Vagina (tissue), 2 donors: Measurements from ENCODE around the gene CTBP1.

Experiments used
- POLR2A ChIP-seq, 2 donors: fragments of 450-650 bp; IDR thresholded peaks; one replicate each; pipeline ENCODE4 v1.6.1; 2017; ENCODE audit warnings: antibody characterized with exemption in 2 of 2, mild to moderate bottlenecking in 2 of 2, moderate library complexity in 2 of 2
- POLR2AphosphoS5 ChIP-seq, 2 donors: sonication (generic); formaldehyde crosslinking; IDR thresholded peaks; one replicate each; pipeline ENCODE4 v1.9.0; 2017; ENCODE audit warnings: antibody characterized with exemption in 2 of 2, mild to moderate bottlenecking in 2 of 2, low read depth in 1 of 2; ENCODE audit not compliant: insufficient read depth in 1 of 2
- TF ChIP-seq, protein P1 (sequence below), 3 experiments: fragments of 450-650 bp in 2 of 3; fragments of 200-600 bp in 1 of 3; sonication (generic) in 1 of 3; IDR thresholded peaks; one replicate each; pipeline ENCODE4 v1.5.1; 2017 to 2019; ENCODE audit warnings: antibody characterized with exemption in 3 of 3, mild to moderate bottlenecking in 2 of 3, moderate library complexity in 2 of 3

- TF ChIP-seq, protein P1, sequence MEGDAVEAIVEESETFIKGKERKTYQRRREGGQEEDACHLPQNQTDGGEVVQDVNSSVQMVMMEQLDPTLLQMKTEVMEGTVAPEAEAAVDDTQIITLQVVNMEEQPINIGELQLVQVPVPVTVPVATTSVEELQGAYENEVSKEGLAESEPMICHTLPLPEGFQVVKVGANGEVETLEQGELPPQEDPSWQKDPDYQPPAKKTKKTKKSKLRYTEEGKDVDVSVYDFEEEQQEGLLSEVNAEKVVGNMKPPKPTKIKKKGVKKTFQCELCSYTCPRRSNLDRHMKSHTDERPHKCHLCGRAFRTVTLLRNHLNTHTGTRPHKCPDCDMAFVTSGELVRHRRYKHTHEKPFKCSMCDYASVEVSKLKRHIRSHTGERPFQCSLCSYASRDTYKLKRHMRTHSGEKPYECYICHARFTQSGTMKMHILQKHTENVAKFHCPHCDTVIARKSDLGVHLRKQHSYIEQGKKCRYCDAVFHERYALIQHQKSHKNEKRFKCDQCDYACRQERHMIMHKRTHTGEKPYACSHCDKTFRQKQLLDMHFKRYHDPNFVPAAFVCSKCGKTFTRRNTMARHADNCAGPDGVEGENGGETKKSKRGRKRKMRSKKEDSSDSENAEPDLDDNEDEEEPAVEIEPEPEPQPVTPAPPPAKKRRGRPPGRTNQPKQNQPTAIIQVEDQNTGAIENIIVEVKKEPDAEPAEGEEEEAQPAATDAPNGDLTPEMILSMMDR (IDR thresholded peaks at IDR 0.05): no peak
- TF ChIP-seq POLR2A (IDR thresholded peaks at IDR 0.05) (no peak), POLR2AphosphoS5 (IDR thresholded peaks at IDR 0.05; ENCODE audit: insufficient read depth in 1 of 2, low read depth in 1 of 2) (no peak)
Observed at GRCh38 chr4:1242506-1243450, 6.2 kb downstream of the CTBP1 start.
